Posterior cingulate gyrus (tissue), 11 donors: ENCODE results near the gene TMEM63A.

Source experiments
- DNase-seq, 10 donors: peaks; one replicate each; pipeline versions ENCODE4 v3.0.0 to v3.0.0-alpha.2; 2020 to 2021; ENCODE audit warnings: mixed read lengths in 3 of 10
- intact Hi-C: fragments of 100-400 bp; cut with DNase I; formaldehyde crosslinking; loops from one replicate; pipeline ENCODE4 v1.15.1; 2023

The TMEM63A gene

DNA sequence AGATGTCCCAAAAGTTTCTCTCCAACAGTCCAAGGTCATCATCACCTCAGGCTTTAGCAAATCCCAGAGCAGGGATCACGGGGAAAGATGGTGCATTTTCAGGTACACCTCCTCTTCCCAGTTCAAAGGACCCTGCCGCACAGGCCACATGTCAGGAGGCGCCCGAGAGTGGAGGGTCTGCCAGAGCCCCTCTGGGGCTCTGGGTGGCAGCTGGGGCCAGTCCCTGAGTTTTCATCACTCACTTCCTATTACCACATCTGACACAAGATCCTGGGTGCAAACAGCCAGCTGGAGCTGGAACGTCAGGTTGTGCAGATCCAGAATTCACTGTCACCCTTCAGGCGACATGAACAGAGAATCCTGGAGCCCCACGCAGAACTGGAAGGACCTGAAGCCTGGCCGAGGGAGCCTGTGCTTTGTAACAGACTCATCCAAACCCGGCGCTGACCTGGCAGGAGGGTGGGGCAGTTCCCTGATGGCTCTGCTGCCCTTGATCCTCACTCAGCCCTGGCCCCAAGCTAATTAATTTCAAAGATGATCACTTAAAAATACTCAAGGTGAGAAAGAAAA, 8.8 kb downstream of the TMEM63A start:
- DNase-seq = peak in 2 of 10 donors; percentile 36 to 56
- intact Hi-C loops = no loop called here

DNA sequence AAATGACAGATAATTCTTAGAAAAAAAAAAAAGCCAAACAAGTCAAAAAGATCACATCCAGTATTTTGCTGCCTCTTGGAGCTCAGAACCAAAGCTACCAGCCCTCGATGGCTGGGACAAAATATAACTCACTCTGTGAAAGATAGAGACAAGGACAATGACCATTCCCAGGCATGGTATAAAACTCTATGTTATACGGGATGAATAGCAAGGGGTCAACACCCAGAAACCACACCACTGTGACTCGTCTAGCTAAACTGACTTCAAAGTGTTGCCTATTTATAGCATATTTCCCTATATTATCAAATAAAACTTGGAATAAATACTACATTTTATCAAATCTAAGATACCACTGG, 10.1 kb downstream of the TMEM63A start:
- intact Hi-C loops = no loop called here
- DNase-seq = peak in 1 of 10 donors; percentile 25

DNA sequence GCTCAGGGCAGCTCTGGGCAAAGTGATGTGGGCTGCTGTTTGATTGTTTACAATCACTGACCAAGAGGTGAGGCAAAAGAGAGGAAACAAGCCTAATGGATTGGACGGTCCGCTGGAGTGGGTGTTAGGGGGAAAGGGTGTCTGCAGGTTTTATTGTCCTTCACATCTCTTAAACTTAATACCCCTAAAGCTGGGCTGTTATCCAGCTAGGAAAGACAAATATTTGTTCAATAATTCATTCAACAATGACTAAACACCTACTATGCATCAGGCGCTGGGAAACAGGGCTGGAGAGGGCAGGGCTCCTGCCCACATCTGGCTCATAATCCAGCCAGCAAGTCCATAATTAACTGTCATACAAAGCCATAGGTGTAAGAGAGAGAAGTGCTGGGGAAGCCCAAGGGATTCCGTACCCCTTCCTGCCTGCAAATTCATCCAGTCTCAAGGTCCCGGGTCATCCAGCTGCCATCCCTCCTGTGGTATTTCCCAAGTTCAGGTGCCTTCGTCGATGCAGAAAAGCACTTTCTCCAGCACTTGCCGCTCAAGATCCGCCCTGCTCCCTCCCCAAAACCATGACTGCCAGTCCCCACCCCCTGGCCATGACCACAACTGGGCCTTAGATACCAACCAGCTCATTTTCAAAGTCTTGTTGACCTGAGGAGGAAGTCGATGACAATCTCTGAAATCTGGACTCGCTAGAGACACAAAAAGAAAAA, 10.7 kb downstream of the TMEM63A start:
- intact Hi-C loops = no loop called here
- DNase-seq = peak in 2 of 10 donors; percentile 16 to 43

DNA sequence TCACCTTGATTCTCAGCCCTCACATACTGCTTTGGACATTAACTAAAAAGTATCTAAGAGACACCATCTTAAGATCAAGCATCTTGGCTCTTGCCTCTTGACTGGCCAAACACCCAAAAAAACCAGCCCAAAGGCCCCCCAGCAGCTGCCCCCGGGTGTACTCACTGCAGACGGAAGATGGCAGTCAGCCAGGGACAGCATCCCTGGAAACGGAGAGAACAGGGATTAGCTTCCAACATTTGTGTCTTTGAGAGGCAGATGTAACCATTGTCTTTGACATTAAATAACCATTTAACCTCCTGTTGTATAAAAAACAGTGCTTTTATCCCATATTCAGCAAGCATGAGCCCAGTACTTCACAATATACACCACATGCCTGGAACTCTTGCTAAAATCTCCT, 11.3 kb downstream of the TMEM63A start:
- intact Hi-C loops = no loop called here
- peak in 3 of 10 donors; percentile 54 to 81 (median 73) for DNase-seq

DNA sequence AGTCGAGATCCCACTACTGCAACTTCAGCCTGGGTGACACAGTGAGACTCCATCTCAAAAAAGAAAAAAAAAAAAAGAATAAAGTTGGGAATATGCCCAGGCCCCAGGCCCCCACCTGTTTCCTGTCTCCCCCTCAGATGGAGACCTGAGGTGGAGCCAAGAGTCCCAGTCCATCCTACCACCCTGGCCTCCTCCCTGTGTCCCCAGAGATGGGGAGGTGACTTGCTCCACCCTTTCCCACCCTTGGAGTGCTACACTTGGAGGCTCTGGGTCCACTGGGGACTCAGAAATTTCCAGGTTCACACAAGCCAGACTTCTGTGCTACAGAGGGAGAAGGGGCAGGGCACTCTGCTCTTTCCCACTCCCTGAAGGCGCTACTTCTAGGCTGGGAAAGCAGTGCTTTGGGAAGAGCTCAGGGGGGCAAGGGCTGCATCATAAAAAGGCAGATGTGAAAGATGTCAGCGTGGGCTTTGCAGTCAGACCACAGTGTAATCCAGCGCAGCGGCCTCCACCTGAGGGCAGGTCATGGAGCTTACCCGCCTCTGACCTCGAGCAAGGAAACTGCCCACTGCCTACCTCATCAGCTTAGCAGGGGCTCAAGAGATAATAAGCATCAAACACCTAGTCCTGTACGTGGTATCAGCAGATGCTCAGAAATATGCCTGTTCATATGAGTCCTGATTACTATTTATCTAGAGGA, 13.4 kb downstream of the TMEM63A start:
- DNase-seq = peak in 2 of 10 donors; percentile 24 to 59
- intact Hi-C loops = no loop called here

DNA sequence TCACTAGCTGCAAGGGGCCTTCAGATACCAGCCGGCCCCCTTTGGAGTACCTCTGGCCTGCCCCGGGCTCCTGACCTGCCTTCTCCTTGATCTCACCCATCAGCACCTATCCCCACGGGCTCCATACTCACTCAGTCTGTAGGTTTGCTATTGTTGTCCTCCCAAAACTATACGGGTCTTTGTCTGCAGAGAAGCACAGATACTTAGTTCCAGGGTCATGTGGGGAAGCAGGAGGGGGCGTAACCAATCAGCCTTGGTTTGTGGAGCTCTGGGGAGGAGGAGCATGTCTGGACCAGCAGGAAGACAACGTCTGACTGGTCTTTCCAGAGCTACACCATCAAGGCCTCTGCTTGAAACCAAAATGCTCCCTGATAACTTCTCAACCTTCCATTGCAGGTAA, 15.2 kb downstream of the TMEM63A start:
- DNase-seq = no peak
- intact Hi-C loops = no loop called here

DNA sequence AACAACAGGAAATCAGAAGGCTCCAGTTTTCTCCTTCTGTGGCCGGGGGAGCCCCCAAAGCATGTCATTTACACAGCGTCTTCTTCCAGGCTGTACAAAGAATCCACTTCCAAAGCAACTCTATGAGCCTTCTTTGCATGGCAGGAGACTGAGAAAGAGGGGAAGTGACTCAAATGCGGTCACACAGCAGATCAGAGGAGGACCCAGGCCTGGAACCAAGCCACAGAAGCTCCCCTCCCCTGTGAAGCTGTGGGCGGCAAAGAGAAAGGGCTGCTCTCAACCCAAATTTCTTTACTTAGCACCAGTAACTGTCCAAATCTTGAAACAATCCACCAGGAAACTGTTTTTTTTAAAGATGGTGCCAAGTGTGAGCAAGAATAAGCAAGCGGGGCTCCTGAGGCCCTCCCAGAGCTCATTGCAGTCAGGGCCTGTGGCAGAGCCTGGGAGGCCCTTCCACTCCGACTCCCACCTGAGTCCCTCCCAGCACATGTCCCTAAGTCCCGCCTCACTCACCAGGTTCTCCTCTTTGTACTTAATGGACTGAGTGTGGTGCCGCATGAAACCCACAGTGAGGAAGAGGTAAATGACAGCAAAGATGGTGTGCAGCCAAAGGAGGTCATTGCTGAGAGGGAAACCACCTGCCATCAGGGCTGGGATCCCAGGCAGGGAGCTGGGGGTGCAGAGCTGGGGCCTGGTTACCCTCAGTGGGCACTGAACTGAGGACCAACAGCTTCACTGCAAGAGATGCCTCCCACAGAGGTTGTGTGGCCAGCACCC, 15.9 kb downstream of the TMEM63A start:
- intact Hi-C loops = no loop called here
- peak in 1 of 10 donors; percentile 18 for DNase-seq

DNA sequence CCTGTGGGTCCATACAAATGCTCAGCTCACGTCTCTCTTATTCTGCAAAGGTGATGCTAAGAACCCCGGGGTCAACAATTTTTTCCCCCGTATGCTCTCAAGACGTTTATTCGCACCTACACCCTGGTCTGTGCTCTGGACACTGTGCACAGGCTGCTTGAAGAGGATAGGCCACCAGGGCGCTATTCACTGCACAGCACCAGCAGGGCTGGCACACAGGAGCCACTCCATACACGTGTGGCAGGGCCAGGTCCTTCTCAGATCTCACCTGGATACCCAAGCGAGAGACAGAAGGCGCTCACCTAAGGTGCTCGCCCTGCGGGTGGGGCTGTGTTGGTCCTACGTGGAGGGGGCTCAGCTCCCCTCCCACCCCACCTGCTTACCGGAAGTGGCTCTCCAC, 16.7 kb downstream of the TMEM63A start:
- peak in 1 of 10 donors; percentile 26 for DNase-seq
- intact Hi-C loops = no loop called here

DNA sequence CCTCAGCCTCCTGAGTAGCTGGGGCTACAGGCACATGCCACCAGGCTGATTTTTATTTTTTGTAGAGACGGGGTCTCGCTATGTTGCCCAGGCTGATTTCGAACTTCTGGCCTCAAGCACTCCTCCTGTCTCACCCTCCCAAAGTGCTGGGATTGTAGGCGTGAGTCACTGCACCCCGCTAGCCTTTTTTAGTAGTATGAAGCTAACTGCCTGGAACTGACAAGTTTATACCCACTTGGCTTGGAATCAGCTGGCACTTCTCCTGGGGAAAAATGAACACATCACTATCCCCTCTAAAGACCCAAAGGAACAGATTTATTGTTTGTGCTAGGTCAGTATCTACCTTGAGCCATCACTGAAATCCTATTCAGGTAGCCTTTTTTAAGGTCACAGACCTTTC, 19.0 kb downstream of the TMEM63A start:
- intact Hi-C loops = no loop called here
- no peak for DNase-seq

DNA sequence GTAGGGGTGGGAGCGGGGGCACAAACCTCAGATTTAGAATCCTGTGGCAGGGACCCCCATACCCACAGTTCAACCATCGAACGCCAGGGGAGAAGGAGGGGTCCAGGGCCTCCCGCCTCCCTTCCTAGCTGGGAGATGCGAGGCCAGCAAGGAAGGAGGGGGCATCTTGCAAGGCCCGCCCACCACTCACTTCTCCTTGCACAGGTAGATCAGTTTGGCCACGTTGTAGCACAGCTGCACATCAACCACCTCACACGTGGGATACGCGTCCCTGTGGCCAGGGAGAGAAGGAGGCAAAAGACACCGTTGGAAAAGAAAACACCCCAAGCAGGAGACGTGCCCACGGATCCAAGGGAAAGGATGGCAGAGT, 19.6 kb downstream of the TMEM63A start:
- intact Hi-C loops = no loop called here
- peak in 1 of 10 donors; percentile 58 for DNase-seq

DNA sequence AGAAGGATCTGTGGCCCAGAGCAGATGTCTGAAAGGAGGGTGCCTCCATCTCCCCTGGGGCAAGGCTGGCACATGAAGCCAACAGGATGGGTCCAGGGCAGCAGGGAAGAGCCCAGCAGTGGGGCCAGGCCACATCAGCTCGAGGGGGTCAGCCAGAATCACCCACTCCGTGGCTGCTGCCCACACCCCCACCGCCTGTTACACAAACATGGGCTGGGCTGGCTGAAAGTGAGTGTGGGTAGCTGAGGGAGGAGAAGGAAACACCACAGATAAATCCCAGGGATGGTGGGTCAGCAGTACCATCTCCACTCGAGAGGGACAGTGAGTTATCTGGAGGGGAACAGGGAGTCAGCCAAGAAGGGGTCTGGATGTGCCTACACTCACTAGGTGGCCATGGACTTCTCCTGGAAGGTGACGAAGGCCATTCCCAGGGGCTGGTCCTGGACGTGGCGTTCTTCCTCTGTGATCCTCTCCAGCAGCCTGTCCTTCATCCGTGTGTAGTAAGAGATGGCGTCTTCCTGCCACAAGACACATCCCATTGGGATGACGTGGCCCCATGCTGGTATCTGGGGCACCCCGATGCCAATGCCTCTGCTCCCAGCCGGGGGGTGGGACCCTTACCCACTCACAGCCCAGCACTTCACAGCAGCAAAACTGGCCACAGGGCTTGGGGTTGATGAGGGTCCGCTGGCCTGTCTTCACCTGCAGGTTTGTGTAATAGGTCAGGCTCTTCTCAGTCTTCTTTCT, 20.2 kb downstream of the TMEM63A start:
- intact Hi-C loops = no loop called here
- DNase-seq = peak in 1 of 10 donors; percentile 80

DNA sequence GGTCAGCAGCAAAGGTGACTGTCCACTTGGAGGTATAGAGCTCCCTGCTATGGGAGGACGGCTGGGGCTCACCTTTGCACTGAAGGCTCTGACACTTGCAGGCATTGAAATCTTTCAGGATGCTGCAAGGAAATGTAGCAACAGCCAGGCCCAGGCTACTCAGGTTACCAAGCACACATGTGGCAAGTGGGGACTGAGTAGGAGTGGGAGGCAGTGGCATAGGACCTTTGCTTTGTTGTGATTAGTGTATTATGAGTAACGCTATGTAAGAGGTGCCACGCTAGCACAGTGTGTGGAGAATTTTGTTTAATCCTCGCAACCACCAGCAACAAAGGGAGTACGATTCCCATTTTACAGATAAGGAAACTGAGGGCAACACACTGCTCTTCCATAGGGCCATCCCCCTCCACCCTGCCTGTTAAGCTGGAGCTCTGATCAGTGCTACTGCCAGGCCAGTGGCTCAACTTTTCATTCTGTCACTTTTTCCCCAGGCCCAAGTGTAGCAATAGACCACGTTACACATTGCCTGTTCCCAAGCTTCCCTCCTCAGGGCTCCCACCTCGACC, 21.2 kb downstream of the TMEM63A start:
- intact Hi-C loops = no loop called here
- peak in 1 of 10 donors; percentile 32 for DNase-seq

DNA sequence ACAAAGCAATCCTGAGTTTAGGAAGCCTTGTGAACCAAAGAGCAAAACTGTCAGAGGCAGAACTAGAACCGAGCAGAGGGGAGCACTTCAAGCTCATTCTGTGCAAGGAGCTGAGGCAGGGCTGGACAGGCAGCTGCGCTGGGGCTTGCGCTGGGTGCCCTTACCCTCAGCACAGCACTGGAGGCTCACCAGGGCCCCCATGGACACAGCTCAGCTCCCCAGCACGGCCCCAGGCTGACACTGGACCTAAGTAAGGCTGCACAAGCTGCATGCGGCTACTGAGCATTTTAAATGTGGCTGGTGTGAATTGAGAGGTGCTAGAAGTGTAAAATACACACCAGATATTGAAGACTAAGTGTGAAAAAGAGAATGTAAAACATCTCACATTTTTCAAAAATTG, 22.1 kb downstream of the TMEM63A start:
- intact Hi-C loops = no loop called here
- peak in 2 of 10 donors; percentile 61 for DNase-seq

DNA sequence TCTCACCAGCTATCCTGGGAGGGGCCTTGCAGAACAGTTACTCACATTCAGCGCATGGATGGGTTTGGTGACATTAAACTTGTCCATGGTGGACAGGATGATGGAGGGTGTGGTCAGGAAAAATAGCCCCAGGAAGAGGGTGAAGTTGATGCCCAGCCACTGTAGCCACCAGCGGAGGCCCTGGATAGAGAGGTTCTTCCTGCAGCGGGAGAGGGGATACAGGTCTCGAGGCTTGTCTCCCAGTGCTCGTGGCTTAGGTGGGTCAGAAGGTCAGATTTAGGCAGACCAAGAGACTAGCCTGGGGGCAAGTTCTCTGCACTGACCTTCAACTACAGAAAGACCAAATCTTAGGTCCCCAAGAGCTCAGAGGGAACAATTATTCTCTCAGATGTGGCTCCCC, 23.0 kb downstream of the TMEM63A start:
- intact Hi-C loops = no loop called here
- DNase-seq = peak in 2 of 10 donors; percentile 2 to 73

DNA sequence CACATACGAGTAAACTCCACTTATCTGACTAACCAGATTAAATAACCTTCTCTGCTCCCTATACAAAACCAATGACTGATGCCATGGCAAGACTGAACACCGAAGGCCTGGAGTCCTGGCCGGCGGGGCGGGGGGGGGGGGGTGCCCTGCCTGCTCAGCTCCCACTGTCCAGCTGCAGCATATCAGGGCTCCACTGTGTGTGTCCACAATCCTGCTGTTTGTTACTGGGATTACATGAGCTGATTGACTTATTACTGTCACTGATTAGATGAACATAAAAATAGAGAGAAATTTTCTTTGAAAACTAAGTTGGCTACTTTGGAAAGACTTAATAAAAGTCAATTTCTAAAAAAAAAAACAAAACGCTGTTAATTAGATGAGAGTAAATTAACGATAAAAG, 24.9 kb downstream of the TMEM63A start:
- DNase-seq = peak in 1 of 10 donors; percentile 26
- intact Hi-C loops = no loop called here

DNA sequence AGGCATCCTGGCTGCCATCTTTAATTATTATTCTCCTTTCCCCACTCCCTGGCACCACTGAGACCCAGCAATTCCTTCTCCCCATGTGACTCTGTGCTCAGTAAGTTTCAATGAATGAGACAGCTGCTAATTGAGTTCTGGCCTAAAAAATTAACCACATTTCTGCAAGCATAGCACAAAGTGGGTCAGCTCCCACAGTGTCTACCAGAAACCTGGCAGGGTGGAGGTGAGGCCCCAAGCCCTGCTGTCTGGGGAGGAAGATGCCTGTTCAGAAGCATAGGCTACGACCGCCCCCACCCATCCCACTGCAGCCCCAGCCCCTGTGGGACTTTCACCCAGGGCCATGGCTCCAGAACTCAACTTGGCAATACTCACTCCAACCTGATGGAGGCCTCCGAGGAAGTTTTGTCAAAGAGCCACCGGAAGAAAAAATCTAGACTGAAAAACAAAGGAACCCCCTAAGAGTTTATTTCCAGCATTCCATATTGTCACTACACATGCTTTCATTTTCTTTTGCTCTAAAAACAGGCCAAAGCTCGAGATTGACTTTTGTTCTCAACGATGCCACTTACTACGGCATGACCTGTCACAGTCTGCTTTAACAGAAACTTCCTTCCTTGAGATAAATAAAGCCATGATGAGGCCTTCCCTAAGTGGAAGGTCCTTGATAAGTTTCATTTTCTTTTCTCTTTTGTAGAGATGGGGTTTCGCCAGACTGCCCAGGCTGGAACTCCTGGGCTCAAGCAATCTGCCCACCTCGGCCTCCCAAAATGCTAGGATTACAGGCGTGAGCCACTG, 26.5 kb downstream of the TMEM63A start:
- intact Hi-C loops = no loop called here
- peak in 1 of 10 donors; percentile 45 for DNase-seq

DNA sequence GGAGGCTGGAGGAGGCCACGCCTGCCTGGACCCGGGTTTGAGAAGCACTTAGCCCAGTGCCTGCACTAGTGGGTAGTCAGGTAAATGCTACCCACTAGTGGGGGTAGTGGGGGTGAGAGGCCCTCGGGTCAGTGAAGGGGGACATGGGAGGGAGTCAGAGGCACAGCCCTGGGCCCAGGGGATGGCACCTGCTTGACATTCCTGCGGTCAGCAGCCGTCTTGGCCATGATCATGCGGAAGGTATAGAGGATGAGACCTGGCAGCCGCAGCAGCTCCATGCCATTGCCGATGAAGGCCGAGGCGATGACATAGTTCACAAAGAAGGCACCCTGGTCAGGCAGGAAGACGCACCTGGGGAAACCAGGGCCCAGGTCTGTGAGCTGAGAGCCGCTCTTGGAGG, 28.7 kb downstream of the TMEM63A start:
- DNase-seq = peak in 2 of 10 donors; percentile 54 to 65
- intact Hi-C loops = no loop called here

DNA sequence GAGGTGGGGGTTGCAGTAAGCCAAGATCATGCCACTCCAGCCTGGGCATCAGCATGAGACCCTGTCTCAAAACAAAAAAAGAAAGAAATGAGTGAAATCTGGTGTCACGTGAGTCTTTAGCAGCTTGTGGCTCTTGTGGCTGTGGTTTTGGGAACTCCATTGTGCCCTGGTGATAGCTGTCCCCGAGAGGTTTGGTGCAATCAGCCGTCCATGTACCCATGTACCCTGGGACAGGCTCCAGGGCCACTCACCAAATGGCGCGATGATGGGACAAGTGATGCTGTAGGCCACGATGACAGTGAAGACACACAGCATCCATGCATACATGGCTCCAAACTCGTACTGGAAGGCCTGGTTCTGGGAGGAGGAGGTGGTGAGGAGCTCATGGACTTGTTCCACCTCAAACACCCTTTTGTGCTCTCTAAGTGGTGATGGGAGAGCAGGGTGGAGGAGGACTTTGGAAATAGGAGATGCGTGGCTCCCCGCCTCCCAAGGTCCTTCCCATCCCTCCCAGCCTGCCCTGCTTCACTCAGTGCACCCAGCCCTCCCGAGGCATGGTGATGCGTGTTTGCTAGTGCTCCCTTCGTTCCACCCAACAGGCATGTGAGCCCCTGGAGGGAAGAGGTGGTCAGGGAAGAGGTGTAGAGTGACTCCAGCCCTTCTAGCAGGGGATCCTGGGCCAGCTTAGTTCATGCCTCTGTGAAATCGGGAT, 29.6 kb downstream of the TMEM63A start:
- intact Hi-C loops = no loop called here
- peak in 1 of 10 donors; percentile 75 for DNase-seq

DNA sequence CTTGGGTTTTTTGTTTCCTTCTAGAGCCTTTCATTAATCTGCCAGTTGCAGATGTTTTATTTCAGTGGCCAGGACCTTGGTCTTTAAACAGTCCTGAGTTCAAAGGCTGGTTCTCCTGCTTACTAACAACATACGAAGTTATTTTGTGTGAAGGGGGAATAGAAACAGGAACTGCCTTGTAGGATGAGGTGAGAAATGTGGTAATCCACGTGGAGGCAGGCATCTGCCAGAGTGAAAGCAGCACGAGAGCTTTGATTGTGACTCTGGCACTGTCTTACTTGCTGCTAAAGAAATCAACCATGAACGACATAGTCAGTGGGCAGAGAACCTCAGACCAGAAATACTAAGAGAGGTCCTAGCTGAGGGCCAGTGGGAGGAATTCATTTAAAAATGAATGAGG, 30.4 kb downstream of the TMEM63A start:
- intact Hi-C loops = no loop called here
- DNase-seq = peak in 1 of 10 donors; percentile 18
